Stimulated activated CD4-positive, alpha-beta T cell treated with anti-CD3 and anti-CD28 coated beads, Interleukin-4, amount 100 ng/mL, for 48 hours (primary cell): Measurements from ENCODE around the gene RIMOC1.
"Not testable (repeated sequence)": the region's sequence is repeated elsewhere in the genome, so short reads cannot be mapped to it uniquely, and the experiment has no call there.

Experiments used
- DNase-seq, 2 donors: peaks; one replicate each; pipeline ENCODE4 v3.0.0-alpha.2; 2020; ENCODE audit warnings: low read depth in 2 of 2

Gene RIMOC1

DNA sequence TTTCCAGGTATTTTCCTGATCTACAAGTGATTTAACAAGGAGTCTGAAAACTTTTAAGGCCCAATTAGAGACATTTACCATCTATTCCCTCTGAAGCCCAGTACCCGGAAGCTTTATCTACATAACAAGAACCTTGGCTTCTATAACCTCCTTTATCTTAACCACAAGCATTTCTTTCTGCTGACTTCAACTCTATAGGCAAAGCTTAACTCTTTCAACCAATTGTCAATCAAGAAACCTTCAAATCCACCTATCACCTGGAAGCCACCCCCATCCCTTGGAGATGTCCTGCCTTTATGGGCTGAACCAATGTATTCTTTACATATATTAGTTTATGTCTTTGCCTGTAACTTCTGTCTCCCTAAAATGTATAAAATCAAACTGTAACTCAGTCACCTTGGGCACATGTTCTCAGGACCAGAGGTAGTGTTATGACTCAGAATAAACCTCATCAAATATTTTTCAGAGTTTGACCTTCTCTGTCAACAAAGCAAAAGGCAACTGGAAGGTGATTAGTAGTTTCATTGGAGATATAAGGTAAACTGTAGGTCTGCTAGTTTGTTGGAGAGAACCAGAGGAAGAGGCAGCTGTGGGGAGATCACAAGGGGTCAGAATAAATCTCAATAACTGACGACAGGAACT is 13.0 kb upstream of the RIMOC1 start:
- no peak for DNase-seq

- no peak for DNase-seq
Measured at GRCh38 chr5:41892031-41892430, 12.1 kb upstream of the RIMOC1 start.

- DNase-seq, result no peak
Measured at GRCh38 chr5:41893074-41893851, 10.9 kb upstream of the RIMOC1 start.

GRCh38 chr5:41896230-41896629 is 7.9 kb upstream of the RIMOC1 start:
- no peak for DNase-seq

DNA sequence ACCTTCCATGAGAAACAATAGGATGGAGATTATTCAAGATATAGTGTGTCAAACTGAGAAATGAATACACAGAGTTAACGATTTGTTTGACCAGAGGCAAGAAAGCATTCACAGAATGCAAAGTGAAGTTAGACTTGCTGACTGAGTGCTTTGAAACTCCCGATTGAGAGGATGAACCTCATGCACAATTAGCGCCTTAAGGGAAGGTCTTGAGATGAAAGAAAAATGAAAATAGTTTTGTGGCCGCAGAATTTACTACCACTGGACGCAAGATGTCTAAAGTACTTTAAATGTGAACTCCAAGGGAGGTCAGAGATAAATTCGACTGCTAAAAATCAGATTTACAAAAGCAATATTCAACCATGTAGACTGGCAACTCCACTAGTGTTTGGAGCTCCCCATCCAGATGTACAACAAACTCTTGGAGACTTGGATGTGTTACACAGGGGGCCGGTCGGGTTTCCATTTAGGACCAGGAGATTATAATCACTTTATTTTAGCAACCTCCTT is 707 bp upstream of the RIMOC1 start:
- no peak for DNase-seq

- no peak for DNase-seq
Measured at GRCh38 chr5:41906151-41906550, 2.0 kb downstream of the RIMOC1 start.

- no peak for DNase-seq
Measured at GRCh38 chr5:41908374-41909079, 4.4 kb downstream of the RIMOC1 start.

- no peak for DNase-seq
Measured at GRCh38 chr5:41918105-41918504, 14.0 kb downstream of the RIMOC1 start.

DNA sequence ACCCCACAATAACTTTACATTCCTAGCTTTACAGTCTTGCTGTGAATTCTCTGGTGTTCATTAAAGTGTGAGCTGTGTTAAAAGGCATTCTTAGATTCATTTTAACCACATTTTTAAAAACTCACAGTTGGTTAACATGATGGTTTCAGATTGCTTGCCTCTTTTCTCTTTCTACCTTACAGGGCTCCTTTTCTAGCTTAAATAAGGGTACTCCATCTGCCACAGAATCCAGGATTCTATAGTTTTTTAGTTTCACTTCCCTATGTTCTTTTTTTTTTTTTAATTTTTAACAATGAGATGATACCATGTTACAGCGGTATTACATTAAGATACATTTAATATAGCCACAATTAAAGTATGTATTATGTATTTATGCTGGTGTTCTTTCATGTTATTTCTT is 17.0 kb downstream of the RIMOC1 start:
- DNase-seq, result no peak

GRCh38 chr5:41921874-41922273 is 17.7 kb downstream of the RIMOC1 start:
- DNase-seq, result no peak

DNA sequence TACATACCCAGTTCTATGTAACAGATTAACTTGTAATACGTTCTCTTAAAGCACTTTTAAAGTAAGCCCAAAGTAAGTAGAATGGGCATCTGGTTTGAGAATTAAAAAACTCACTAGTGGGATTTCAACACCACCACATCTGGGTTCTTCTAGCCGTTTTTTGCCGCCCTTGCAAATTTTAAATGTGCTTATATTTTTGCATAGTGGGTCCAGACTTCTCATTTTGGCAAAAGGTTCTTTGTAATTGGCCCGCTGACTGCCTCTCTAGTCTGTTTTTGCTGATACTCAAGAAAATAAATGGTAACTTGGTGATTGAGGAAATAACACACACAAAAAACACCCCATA is 20.4 kb downstream of the RIMOC1 start:
- DNase-seq, result no peak

DNA sequence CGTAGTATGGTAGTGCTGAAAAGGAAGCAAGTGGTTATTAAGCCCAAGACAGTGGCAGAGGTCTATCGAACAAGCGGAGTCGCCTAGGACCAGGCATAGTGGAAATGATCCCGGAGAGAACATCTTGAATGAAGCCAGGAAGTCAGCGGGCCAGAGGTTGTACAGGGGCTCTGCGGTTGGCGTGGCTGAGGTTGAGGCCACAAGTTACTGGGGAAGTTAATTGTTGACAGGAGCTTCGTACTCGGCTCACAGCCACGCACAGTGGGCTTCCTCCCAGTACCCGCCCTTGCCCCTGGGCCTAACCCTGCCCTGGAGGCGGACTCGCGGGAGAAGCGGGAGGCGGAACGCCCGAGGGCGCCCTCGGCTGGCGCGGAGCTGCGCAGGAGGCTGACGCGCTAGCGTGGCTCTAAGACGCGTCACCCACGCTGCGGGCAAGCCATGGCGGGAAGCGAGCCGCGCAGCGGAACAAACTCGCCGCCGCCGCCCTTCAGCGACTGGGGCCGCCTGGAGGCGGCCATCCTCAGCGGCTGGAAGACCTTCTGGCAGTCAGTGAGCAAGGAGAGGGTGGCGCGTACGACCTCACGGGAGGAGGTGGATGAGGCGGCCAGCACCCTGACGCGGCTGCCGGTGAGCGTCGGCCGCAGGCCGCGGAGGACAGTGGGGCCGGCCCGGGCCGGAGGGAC is 20.9 kb downstream of the RIMOC1 start, which contains the start of gene FBXO4:
TSS of gene FBXO4 (plus strand) at position 410 of the 683 bp plus-strand sequence. CDS start at position 439, 29 bp downstream.
- DNase-seq, result peak; percentile 83

DNA sequence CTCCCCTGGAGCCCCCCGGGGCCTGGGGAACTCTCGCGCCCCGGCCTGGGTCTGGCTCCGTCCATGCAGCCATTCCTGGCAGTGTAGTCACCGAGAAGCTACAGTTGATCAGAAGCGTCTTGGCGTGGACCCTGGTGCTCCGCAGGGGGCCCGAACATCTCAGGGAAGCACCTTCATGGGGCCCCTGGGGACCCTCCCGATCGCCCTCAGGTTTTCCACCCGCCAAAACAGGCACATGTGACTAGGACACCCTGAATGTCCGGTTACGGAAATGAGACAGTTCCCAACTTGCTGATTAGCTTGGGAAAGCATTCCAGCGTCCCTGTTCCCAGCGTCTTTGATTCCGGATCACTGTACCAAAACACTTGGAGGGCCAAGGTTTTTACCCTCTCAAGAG is 21.4 kb downstream of the RIMOC1 start:
- DNase-seq, result peak in 1 of 2 donors; percentile 27

DNA sequence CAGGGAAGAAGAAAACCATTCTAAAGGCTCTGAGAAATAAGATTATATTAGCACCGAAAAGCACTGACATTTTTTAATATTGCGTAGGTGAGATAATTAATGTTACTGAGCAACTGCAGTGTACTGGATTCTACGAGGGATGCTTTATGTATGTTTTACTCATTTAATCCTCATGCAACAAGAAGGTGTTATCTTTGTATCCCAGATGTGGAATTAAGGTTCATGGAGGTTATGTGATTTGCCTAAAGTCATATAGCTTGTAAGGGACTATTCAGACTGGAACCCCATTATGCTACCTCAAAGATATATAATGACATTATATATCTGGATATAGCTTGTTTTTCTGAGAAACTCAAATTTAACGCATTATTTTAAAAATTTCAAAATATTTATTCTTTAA is 23.5 kb downstream of the RIMOC1 start:
- no peak for DNase-seq

- no peak for DNase-seq
Measured at GRCh38 chr5:41929035-41929434, 24.9 kb downstream of the RIMOC1 start.

GRCh38 chr5:41932770-41933169 is 28.6 kb downstream of the RIMOC1 start:
- DNase-seq, result no peak

GRCh38 chr5:41935544-41935943 is 31.4 kb downstream of the RIMOC1 start:
- no peak for DNase-seq

GRCh38 chr5:41940641-41941040 is 36.5 kb downstream of the RIMOC1 start:
- no peak for DNase-seq

DNA sequence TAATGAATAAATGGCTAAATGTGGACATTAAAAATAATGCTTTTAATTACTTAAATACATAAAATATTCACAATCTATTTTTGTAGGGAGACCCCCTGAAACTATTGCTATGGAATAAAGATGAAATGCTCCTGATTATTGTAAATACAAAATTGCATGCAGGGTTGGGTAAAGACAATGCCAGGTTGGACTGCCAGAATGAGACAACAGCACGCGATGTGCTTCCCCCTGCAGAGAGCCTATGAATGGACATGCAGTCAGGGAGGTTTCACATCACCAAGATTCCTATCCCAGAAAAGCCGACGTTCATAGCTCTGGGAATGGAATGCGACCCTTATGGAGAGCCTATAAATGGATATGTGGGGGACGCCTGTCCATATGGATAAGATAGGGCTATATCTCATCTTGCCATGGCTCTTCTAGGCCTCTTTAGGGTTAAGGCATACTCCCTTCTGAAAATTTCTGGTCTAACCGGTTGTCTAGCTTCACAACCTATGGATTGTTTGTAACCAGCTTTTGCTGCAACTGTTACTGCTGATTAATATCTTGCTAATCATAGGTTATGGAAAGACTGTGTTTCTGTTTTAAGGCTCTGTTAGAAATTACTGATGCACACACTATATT is 41.3 kb downstream of the RIMOC1 start:
- not testable (repeated sequence) for DNase-seq

DNA sequence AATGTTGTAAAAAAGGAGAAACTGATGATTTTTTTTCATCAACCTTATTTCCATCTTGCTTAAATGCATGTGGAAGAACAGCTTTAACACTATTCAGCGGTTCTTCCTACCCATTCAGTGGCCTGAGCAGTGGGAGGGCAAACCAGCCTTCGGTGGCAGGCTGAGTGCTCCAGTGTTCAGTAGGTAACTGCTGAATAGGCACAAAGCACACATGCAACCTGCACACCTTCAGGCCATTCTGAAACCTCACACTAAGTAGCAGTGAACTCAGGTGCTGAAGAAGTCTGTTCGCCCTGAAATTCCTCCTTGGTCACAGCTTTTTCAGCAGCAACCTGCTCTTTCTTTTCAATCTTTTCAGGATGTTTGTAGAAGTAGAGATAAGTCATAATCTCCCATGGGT is 47.1 kb downstream of the RIMOC1 start:
- DNase-seq, result no peak
